B cell (primary cell): ENCODE measurements around the gene ELF4.

Experiments used
- CTCF ChIP-seq: fragments of 200-600 bp; IDR thresholded peaks from one replicate; pipeline ENCODE4 v1.8.0; 2022; ENCODE audit warnings: antibody characterized with exemption, mild to moderate bottlenecking
- EZH2 ChIP-seq: IDR thresholded peaks from 2 replicates; pipeline ENCODE4 v1.6.1; 2012; ENCODE audit warnings: borderline replicate concordance, low read depth, mild to moderate bottlenecking, moderate library complexity, low read length; ENCODE audit not compliant: insufficient read depth, poor library complexity, severe bottlenecking

DNA sequence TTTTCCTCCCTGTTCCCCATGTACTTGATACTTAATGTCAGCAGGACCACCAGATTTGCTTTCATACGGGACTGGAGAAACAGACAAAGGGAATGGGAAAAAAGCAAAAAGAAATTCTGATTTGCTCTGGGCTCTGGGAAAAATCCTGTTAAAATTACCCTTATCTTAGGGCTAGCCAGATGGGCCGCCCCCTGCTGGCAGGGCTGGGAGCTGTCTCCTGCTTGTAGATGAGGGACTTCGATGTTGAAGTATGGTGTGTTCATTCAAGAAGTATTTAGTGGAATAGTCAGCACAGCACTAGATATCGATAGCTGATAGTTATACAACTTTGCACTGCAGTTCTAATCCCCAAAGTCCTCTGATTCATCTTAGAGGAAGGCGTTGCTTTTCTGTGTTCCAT, 82.1 kb downstream of the ELF4 start:
- TF ChIP-seq CTCF (peak; percentile 78), EZH2 (no peak)
